ENCODE measurements around the gene SP3. TPM values are rescaled to one million over a fixed set of nuclear protein-coding genes. Genes with fewer than 3 reads are reported as not detected.

The SP3 gene
- total and polyA plus RNA-seq, 10 donors, result 17.4 to 140 (median 99.0) TPM

DNA sequence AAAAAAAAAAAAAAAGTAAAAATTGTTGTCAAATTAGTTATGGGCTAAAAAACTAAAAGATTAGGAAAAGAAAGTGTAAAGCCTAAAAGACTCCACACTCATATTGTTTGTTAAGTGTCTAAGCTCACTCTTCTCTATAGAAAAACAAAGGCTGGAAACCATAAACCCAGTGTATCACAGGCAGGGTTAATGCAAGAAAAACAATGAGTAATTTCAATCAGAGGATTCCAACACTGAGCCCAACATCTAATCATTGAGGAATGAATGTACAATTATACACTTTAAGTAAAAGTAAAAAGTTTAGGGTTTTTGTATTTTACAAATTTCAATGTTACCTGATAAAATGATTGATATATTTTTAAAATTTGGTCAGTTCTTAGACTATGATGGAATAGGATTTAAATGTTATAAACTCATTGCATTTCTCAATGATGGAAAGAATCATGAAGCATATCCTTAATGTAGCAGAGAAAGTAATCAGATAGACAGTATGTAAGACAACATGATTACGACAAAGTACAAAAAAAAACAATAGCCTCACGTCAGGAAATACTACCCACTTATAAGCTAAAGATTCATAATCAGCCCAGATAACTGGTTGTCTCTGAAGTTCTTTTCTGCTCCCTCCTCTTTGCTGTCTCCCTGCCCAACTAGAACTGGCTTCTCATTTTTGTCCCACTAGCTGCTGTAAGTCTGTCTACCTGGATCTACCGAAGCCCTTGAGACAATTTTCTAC, 44.5 kb upstream of the SP3 start:
- H3K36me3 ChIP-seq, result no peaks in the 10 kb centered on the region
- TF ChIP-seq POLR2AphosphoS5 (IDR thresholded peaks at IDR 0.05), result no peak
- no peak for TF ChIP-seq POLR2A (IDR thresholded peaks at IDR 0.05)
- TF ChIP-seq, protein P1, sequence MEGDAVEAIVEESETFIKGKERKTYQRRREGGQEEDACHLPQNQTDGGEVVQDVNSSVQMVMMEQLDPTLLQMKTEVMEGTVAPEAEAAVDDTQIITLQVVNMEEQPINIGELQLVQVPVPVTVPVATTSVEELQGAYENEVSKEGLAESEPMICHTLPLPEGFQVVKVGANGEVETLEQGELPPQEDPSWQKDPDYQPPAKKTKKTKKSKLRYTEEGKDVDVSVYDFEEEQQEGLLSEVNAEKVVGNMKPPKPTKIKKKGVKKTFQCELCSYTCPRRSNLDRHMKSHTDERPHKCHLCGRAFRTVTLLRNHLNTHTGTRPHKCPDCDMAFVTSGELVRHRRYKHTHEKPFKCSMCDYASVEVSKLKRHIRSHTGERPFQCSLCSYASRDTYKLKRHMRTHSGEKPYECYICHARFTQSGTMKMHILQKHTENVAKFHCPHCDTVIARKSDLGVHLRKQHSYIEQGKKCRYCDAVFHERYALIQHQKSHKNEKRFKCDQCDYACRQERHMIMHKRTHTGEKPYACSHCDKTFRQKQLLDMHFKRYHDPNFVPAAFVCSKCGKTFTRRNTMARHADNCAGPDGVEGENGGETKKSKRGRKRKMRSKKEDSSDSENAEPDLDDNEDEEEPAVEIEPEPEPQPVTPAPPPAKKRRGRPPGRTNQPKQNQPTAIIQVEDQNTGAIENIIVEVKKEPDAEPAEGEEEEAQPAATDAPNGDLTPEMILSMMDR (IDR thresholded peaks at IDR 0.05 in 8 of 11, conservative IDR thresholded peaks at IDR 0.05 in 3 of 11), result no peak
- no peak overlapping the region for H3K27ac ChIP-seq
- intact Hi-C loops (cut with DNase I; ENCODE audit: low total_unique reads), result no loop called here
- H3K4me3 ChIP-seq, result no peak overlapping the region
- no peak for DNase-seq
- peaks cover 0 to 9% (median 0%) of the 10 kb centered on the region in 7 donors for H3K27me3 ChIP-seq (replicated peaks in 1 of 7)
- H3K9me3 ChIP-seq, result no peaks in the 10 kb centered on the region
- H3K4me1 ChIP-seq, result peaks cover 0 to 49% (median 19%) of the 10 kb centered on the region in 6 donors
- 78 to 89% (median 84%) methylated on average over 3 of the region's 3 CpGs for WGBS, 5 donors

DNA sequence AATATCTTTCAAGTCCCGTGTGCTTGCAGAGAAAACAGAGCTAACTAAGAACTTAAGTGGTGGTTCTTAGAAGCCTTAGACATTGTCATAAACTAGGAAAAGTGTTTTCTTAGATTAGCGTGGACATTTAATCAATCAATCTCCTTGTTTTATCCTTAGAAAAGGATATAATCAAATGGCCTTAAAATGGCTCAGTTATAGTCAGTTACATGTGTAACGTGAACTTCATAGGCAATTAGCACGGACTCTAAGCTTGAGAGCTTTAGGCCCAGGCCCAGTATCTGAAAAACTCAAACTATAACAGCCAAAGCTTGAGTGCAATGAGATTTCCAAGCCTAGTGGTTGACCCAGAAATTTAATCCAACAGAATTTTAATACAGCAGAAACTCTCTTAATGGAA, 43.5 kb upstream of the SP3 start:
- intact Hi-C loops (cut with DNase I; ENCODE audit: low total_unique reads), result no loop called here
- Histone ChIP-seq H3K4me3 (no peak overlapping the region), H3K4me1 (peaks cover 0 to 41% (median 19%) of the 10 kb centered on the region in 6 donors), H3K36me3 (no peaks in the 10 kb centered on the region), H3K9me3 (no peaks in the 10 kb centered on the region), H3K27me3 (replicated peaks in 1 of 7) (peaks cover 0 to 9% (median 0%) of the 10 kb centered on the region in 7 donors), H3K27ac (no peak overlapping the region)
- TF ChIP-seq POLR2A (IDR thresholded peaks at IDR 0.05) (no peak), POLR2AphosphoS5 (IDR thresholded peaks at IDR 0.05) (no peak)
- TF ChIP-seq, protein P1 (IDR thresholded peaks at IDR 0.05 in 8 of 11, conservative IDR thresholded peaks at IDR 0.05 in 3 of 11), result no peak
- no peak for DNase-seq
- 88 to 97% (median 95%) methylated on average over 4 of the region's 4 CpGs for WGBS, 5 donors

DNA sequence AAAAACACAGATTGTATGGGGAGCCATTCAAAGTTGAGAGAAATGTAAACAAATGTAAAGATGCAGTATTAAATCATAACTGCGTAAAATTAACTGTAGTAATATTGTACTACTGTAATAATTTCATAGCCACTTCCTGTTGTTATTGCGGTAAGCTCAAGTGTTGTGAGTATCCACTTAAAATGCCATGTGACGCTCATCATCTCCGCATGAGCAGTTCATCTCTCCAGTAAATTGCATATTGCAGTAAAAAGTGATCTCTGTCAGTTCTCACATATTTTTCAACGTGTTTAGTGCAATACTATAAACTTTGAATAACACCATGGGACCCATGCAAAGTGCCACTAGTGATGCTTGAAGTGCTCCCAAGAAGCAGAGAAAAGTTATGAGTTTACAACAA, 41.8 kb upstream of the SP3 start:
- TF ChIP-seq POLR2A (IDR thresholded peaks at IDR 0.05) (no peak), POLR2AphosphoS5 (IDR thresholded peaks at IDR 0.05) (peak in 1 of 3 donors; percentile 12)
- TF ChIP-seq, protein P1 (IDR thresholded peaks at IDR 0.05 in 8 of 11, conservative IDR thresholded peaks at IDR 0.05 in 3 of 11), result no peak

DNA sequence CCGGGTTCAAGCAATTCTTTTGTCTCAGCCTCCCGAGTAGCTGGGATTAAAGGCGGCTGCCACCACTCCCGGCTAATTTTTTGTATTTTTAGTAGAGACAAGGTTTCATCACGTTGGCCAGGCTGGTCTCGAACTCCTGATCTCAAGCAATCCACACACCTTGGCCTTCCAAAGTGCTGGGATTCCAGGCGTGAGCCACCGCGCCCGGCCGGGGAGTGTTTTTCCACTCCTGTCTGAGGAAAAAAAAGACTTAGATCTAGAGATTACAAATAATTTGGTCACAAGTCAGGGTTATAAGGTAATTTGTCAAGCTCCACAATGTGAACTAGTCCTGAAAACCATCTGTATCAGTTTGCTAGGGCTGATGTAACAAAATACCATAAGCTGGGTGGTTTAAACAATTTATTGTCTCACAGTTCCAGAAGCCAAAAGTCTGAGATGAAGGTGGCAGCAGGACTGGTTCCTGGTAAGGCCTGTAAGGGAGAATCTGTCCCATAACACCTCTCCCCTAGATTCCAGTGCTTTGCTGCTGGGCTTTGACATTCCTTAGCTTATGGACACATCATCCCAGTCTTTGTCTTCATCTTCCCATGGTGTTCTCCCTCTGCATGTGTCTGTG, 40.7 kb upstream of the SP3 start:
- WGBS, 5 donors, result 93 to 97% (median 95%) methylated on average over 11 of the region's 11 CpGs
- intact Hi-C loops (cut with DNase I; ENCODE audit: low total_unique reads), result no loop called here
- Histone ChIP-seq H3K27ac (peak overlapping the region in 2 of 8 donors; percentile 1 to 9), H3K27me3 (replicated peaks in 1 of 7) (no peaks in the 10 kb centered on the region), H3K4me1 (peaks cover 0 to 14% (median 1%) of the 10 kb centered on the region in 6 donors), H3K9me3 (no peaks in the 10 kb centered on the region), H3K4me3 (no peak overlapping the region), H3K36me3 (no peaks in the 10 kb centered on the region)
- no peak for DNase-seq
- TF ChIP-seq POLR2AphosphoS5 (IDR thresholded peaks at IDR 0.05) (no peak), POLR2A (IDR thresholded peaks at IDR 0.05) (no peak)
- TF ChIP-seq, protein P1 (IDR thresholded peaks at IDR 0.05 in 8 of 11, conservative IDR thresholded peaks at IDR 0.05 in 3 of 11), result no peak

More for the DNA sequence above, 41.8 kb upstream of the SP3 start:
- no peak overlapping the region for H3K4me3 ChIP-seq
- peak overlapping the region in 1 of 8 donors; percentile 16 for H3K27ac ChIP-seq
- peaks cover 0 to 24% (median 6%) of the 10 kb centered on the region in 6 donors for H3K4me1 ChIP-seq
- 47 to 72% (median 55%) methylated on average over 5 of the region's 5 CpGs for WGBS, 5 donors
- H3K36me3 ChIP-seq, result no peaks in the 10 kb centered on the region
- intact Hi-C loops (cut with DNase I; ENCODE audit: low total_unique reads), result no loop called here
- H3K9me3 ChIP-seq, result no peaks in the 10 kb centered on the region
- no peaks in the 10 kb centered on the region for H3K27me3 ChIP-seq (replicated peaks in 1 of 7)
- no peak for DNase-seq
